Measurements from ENCODE around the gene JOSD2. TPM values are rescaled to one million over a fixed set of nuclear protein-coding genes. Genes with fewer than 3 reads are reported as not detected.

The JOSD2 gene
- total RNA-seq, 1 experiment from 2014 or later = 40.9 TPM

- Histone ChIP-seq H2AFZ (ENCODE audit: low read depth, low read length, poor library complexity, severe bottlenecking) (no peak overlapping the region), H3K9me3 (ENCODE audit: control insufficient read depth in 1 of 2, insufficient read depth in 1 of 2, low read depth in 1 of 2, low read length in 2 of 2) (no peaks in the 10 kb centered on the region), H3K9me2 (ENCODE audit: insufficient read depth) (no peaks in the 10 kb centered on the region), H3K4me1 (ENCODE audit: control insufficient read depth in 1 of 2, insufficient read depth in 2 of 2, low read length in 2 of 2) (peaks cover 12 to 29% of the 10 kb centered on the region in 2 experiments), H3K4me2 (ENCODE audit: low read length) (no peak overlapping the region), H3K4me3 (replicated peaks in 1 of 2; ENCODE audit: low read depth in 1 of 2, low read length in 2 of 2) (no peak overlapping the region), H3K27me3 (ENCODE audit: insufficient read depth, low read length) (no peaks in the 10 kb centered on the region), H4K20me1 (ENCODE audit: insufficient read depth) (no peaks in the 10 kb centered on the region), H3K79me2 (ENCODE audit: insufficient read depth, low read length) (no peaks in the 10 kb centered on the region), H3K27ac (ENCODE audit: low read depth, low read length) (no peak overlapping the region), H3K9ac (ENCODE audit: low read length) (no peak overlapping the region), H3K36me3 (ENCODE audit: control insufficient read depth in 1 of 2, insufficient read depth in 2 of 2, low read length in 2 of 2) (no peaks in the 10 kb centered on the region)
- ChIA-PET POLR2A (no interaction called here), RAD21 (ENCODE audit: low non-redundant PET in 1 of 2, low total read pairs in 2 of 2, uncharacterized antibody in 2 of 2, unreplicated experiment in 2 of 2) (no interaction called here), CTCF (no interaction called here)
- BruUV-seq (replicated peaks) = no TSS peak
- intact Hi-C loops (cut with micrococcal nuclease) = no loop called here
- ATAC-seq = no peak
- DNase-seq (ENCODE audit: low read depth, low spot score) = no peak
- TF ChIP-seq EZH2phosphoT487 (IDR thresholded peaks at IDR 0.05; ENCODE audit: borderline replicate concordance) = no peak
- TF ChIP-seq ELF1 (IDR thresholded peaks at IDR 0.05; ENCODE audit: borderline replicate concordance, low read depth) = no peak
- TF ChIP-seq CBX3 (IDR thresholded peaks at IDR 0.05; ENCODE audit: low read depth) = no peak
- TF ChIP-seq REST (IDR thresholded peaks at IDR 0.05; ENCODE audit: low read depth) = no peak
- TF ChIP-seq ZBTB33 (IDR thresholded peaks at IDR 0.05; ENCODE audit: extremely low read depth, insufficient replicate concordance, low read length) = no peak
- no peak for TF ChIP-seq ATF3 (IDR thresholded peaks at IDR 0.05)
- TF ChIP-seq YY1 (IDR thresholded peaks at IDR 0.05; ENCODE audit: extremely low read depth, insufficient replicate concordance, low read depth, low read length) = no peak
- no peak for TF ChIP-seq EZH2 (IDR thresholded peaks at IDR 0.05)
- TF ChIP-seq POLR2A (IDR thresholded peaks at IDR 0.05; ENCODE audit: borderline replicate concordance, extremely low read depth, insufficient read depth, insufficient read length) = no peak
- TF ChIP-seq CEBPB (IDR thresholded peaks at IDR 0.05; ENCODE audit: low read depth) = no peak
- no peak for TF ChIP-seq ZFX (IDR thresholded peaks at IDR 0.05)
- TF ChIP-seq MAX (IDR thresholded peaks at IDR 0.05) = no peak
- TF ChIP-seq SP1 (IDR thresholded peaks at IDR 0.05; ENCODE audit: low read depth) = no peak
- no peak for TF ChIP-seq EGR1 (IDR thresholded peaks at IDR 0.05; ENCODE audit: low read depth)
- TF ChIP-seq SIN3A (IDR thresholded peaks at IDR 0.05; ENCODE audit: low read depth) = no peak
Observed at GRCh38 chr19:50494186-50495019, 16.6 kb downstream of the JOSD2 start.

Data from HCT116 (cell line).